Trophoblast cell (in vitro differentiated cells and primary cell): Measurements from ENCODE around the gene LPP.

Experiments used
- DNase-seq, 2 donors: peaks; one replicate each; pipeline ENCODE4 v3.0.0-alpha.2; 2016
- H2AFZ ChIP-seq: 2 replicates; pipeline ENCODE4 v1.6.1; 2013; ENCODE audit warnings: low read length, moderate library complexity, mild to moderate bottlenecking; ENCODE audit not compliant: insufficient read depth, poor library complexity
- H2AK5ac ChIP-seq: 2 replicates; pipeline ENCODE4 v1.6.1; 2013; ENCODE audit warnings: mild to moderate bottlenecking, low read length
- H2BK120ac ChIP-seq: 2 replicates; pipeline ENCODE4 v1.6.1; 2013; ENCODE audit warnings: low read length, mild to moderate bottlenecking, moderate library complexity; ENCODE audit not compliant: insufficient read depth, poor library complexity
- H2BK12ac ChIP-seq: 2 replicates; pipeline ENCODE4 v1.6.1; 2013; ENCODE audit warnings: mild to moderate bottlenecking, low read length, moderate library complexity
- H2BK5ac ChIP-seq: 2 replicates; pipeline ENCODE4 v1.6.1; 2013; ENCODE audit warnings: low read length, low read depth, moderate library complexity, mild to moderate bottlenecking; ENCODE audit not compliant: poor library complexity
- H3K14ac ChIP-seq: 2 replicates; pipeline ENCODE4 v1.6.1; 2013; ENCODE audit warnings: mild to moderate bottlenecking, low read length
- H3K18ac ChIP-seq: 2 replicates; pipeline ENCODE4 v1.6.1; 2013; ENCODE audit warnings: mild to moderate bottlenecking, low read length
- H3K23ac ChIP-seq: 2 replicates; pipeline ENCODE4 v1.6.1; 2013; ENCODE audit warnings: low read length
- H3K27ac ChIP-seq: 2 replicates; pipeline ENCODE4 v1.5.1; 2013; ENCODE audit warnings: low read depth, mild to moderate bottlenecking, inconsistent platforms, low read length, moderate library complexity
- H3K27me3 ChIP-seq: 2 replicates; pipeline ENCODE4 v1.6.1; 2013; ENCODE audit warnings: inconsistent platforms, mild to moderate bottlenecking, low read length, moderate library complexity; ENCODE audit not compliant: insufficient read depth
- H3K36me3 ChIP-seq, 2 experiments: 1 replicate in 1 of 2; 2 replicates in 1 of 2; pipeline ENCODE4 v1.6.1; 2013; ENCODE audit warnings: low read length in 2 of 2, mild to moderate bottlenecking in 2 of 2, moderate library complexity in 1 of 2; ENCODE audit not compliant: insufficient read depth in 2 of 2, control insufficient read depth in 1 of 2
- H3K4ac ChIP-seq: 2 replicates; pipeline ENCODE4 v1.6.1; 2013; ENCODE audit warnings: low read depth, mild to moderate bottlenecking, low read length, moderate library complexity
- H3K4me1 ChIP-seq, 2 experiments: 1 replicate in 1 of 2; 2 replicates in 1 of 2; pipeline ENCODE4 v1.6.1; 2013; ENCODE audit warnings: low read length in 2 of 2, mild to moderate bottlenecking in 2 of 2, moderate library complexity in 1 of 2; ENCODE audit not compliant: insufficient read depth in 2 of 2, control insufficient read depth in 1 of 2
- H3K4me2 ChIP-seq: 2 replicates; pipeline ENCODE4 v1.6.1; 2013; ENCODE audit warnings: inconsistent platforms, mild to moderate bottlenecking, low read length, moderate library complexity
- H3K4me3 ChIP-seq: 2 replicates; pipeline ENCODE4 v1.5.1; 2013; ENCODE audit warnings: mild to moderate bottlenecking, low read depth, low read length, inconsistent platforms
- H3K79me1 ChIP-seq: one replicate; pipeline ENCODE4 v1.6.1; 2013; ENCODE audit warnings: low read length
- H3K79me2 ChIP-seq: 2 replicates; pipeline ENCODE4 v1.6.1; 2013; ENCODE audit warnings: low read length, mild to moderate bottlenecking; ENCODE audit not compliant: control insufficient read depth, insufficient read depth, poor library complexity
- H3K9ac ChIP-seq: 2 replicates; pipeline ENCODE4 v1.6.1; 2013; ENCODE audit warnings: mild to moderate bottlenecking, low read length
- H3K9me3 ChIP-seq: 2 replicates; pipeline ENCODE4 v1.6.1; 2013; ENCODE audit warnings: low read depth, mild to moderate bottlenecking, control low read depth, inconsistent platforms, low read length; ENCODE audit not compliant: insufficient read depth
- H4K12ac ChIP-seq: 2 replicates; pipeline ENCODE4 v1.6.1; 2013; ENCODE audit warnings: low read depth, mild to moderate bottlenecking, low read length, moderate library complexity
- H4K8ac ChIP-seq: 2 replicates; pipeline ENCODE4 v1.6.1; 2013; ENCODE audit warnings: low read depth, mild to moderate bottlenecking, low read length, moderate library complexity
- H4K91ac ChIP-seq: one replicate; pipeline ENCODE4 v1.6.1; 2013; ENCODE audit warnings: low read depth, mild to moderate bottlenecking, low read length, moderate library complexity
- WGBS: extraction: QIAGEN DNeasy Blood & Tissue Kit; methylation state at CpG from one replicate; pipeline ENCODE4 v1.1.7; 2013; ENCODE audit warnings: missing lambda C conversion rate; ENCODE audit not compliant: insufficient read length, insufficient coverage; ENCODE audit errors: extremely low coverage; 5-methylcytosine and 5-hydroxymethylcytosine counted together

LPP gene

GRCh38 chr3:188207941-188208515, 54.1 kb downstream of the LPP start:
- Histone ChIP-seq H3K9me3 (no peaks in the 10 kb centered on the region), H4K8ac (no peak overlapping the region), H2BK5ac (peak overlapping the region; percentile 46), H2AK5ac (no peak overlapping the region), H3K23ac (no peak overlapping the region), H3K79me1 (peaks cover 20% of the 10 kb centered on the region), H4K91ac (peak overlapping the region; percentile 38), H2BK12ac (peak overlapping the region; percentile 58), H3K79me2 (peaks cover 2% of the 10 kb centered on the region), H3K27me3 (no peaks in the 10 kb centered on the region), H3K4me1 (peaks cover 17 to 32% of the 10 kb centered on the region in 2 experiments), H3K18ac (no peak overlapping the region), H4K12ac (no peak overlapping the region), H3K4ac (no peak overlapping the region), H3K14ac (peak overlapping the region; percentile 32), H3K27ac (peak overlapping the region; percentile 80), H2BK120ac (peak overlapping the region; percentile 69), H3K4me3 (no peak overlapping the region), H3K36me3 (no peaks in the 10 kb centered on the region), H3K9ac (no peak overlapping the region), H3K4me2 (peak overlapping the region; percentile 29), H2AFZ (no peak overlapping the region)
- no peak for DNase-seq
- WGBS: no CpG with 5 or more reads among the region's 5 CpGs

GRCh38 chr3:188208516-188208981, 54.6 kb downstream of the LPP start:
- peaks cover 17 to 34% of the 10 kb centered on the region in 2 experiments for H3K4me1 ChIP-seq
- no peak overlapping the region for H2AK5ac ChIP-seq
- no peak overlapping the region for H2AFZ ChIP-seq
- peak overlapping the region; percentile 38 for H4K91ac ChIP-seq
- H3K4me3 ChIP-seq: no peak overlapping the region
- H3K36me3 ChIP-seq: no peaks in the 10 kb centered on the region
- H3K9me3 ChIP-seq: no peaks in the 10 kb centered on the region
- peak overlapping the region; percentile 69 for H2BK120ac ChIP-seq
- H3K4ac ChIP-seq: peak overlapping the region; percentile 24
- peaks cover 2% of the 10 kb centered on the region for H3K79me2 ChIP-seq
- H3K9ac ChIP-seq: no peak overlapping the region
- no CpG with 5 or more reads among the region's 7 CpGs for WGBS
- no peak overlapping the region for H4K12ac ChIP-seq
- DNase-seq: no peak
- peak overlapping the region; percentile 29 for H3K4me2 ChIP-seq
- no peaks in the 10 kb centered on the region for H3K27me3 ChIP-seq
- peaks cover 20% of the 10 kb centered on the region for H3K79me1 ChIP-seq
- H2BK12ac ChIP-seq: peak overlapping the region; percentile 58
- no peak overlapping the region for H3K18ac ChIP-seq
- no peak overlapping the region for H3K23ac ChIP-seq
- no peak overlapping the region for H2BK5ac ChIP-seq
- peak overlapping the region; percentile 63 for H3K27ac ChIP-seq
- peak overlapping the region; percentile 32 for H3K14ac ChIP-seq
- no peak overlapping the region for H4K8ac ChIP-seq

GRCh38 chr3:188209034-188209433, 55.1 kb downstream of the LPP start:
- DNase-seq: no peak
- Histone ChIP-seq H3K4me3 (no peak overlapping the region), H3K4ac (no peak overlapping the region), H3K4me2 (no peak overlapping the region), H2BK12ac (no peak overlapping the region), H4K12ac (no peak overlapping the region), H4K91ac (no peak overlapping the region), H3K36me3 (no peaks in the 10 kb centered on the region), H3K23ac (no peak overlapping the region), H2BK120ac (no peak overlapping the region), H3K4me1 (peaks cover 17 to 33% of the 10 kb centered on the region in 2 experiments), H2AFZ (no peak overlapping the region), H3K27me3 (no peaks in the 10 kb centered on the region), H2AK5ac (no peak overlapping the region), H4K8ac (no peak overlapping the region), H2BK5ac (no peak overlapping the region), H3K27ac (peak overlapping the region; percentile 63), H3K9me3 (no peaks in the 10 kb centered on the region), H3K18ac (no peak overlapping the region), H3K14ac (no peak overlapping the region), H3K9ac (no peak overlapping the region), H3K79me2 (peaks cover 2% of the 10 kb centered on the region), H3K79me1 (peaks cover 20% of the 10 kb centered on the region)
- WGBS: no CpG with 5 or more reads among the region's 3 CpGs

DNA sequence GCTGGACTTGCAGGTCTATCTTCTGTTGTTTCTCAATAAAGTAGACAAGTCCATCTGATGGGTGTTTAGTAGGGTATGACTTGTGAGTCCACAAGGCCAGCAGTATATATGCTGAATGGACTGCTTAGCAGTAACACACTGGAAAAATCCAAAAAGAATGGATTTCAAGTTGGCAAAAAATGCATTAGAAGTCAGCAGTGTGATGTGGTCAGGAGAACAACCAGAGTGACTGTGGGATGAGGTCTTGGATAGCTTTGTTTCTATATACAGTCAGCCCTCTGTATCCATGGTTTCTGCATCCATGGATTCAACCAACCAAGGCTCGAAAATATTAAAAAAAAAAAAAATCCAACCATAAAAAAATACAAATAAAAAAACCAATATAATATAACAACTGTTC, 55.8 kb downstream of the LPP start:
- H3K14ac ChIP-seq: no peak overlapping the region
- H3K36me3 ChIP-seq: no peaks in the 10 kb centered on the region
- no peak overlapping the region for H3K23ac ChIP-seq
- H4K8ac ChIP-seq: no peak overlapping the region
- H2BK120ac ChIP-seq: no peak overlapping the region
- H3K9me3 ChIP-seq: no peaks in the 10 kb centered on the region
- DNase-seq: no peak
- no peak overlapping the region for H2BK5ac ChIP-seq
- H3K18ac ChIP-seq: no peak overlapping the region
- no CpG with 5 or more reads among the region's 1 CpG for WGBS
- no peak overlapping the region for H3K4me2 ChIP-seq
- H3K9ac ChIP-seq: no peak overlapping the region
- H3K27me3 ChIP-seq: no peaks in the 10 kb centered on the region
- peaks cover 17 to 33% of the 10 kb centered on the region in 2 experiments for H3K4me1 ChIP-seq
- H4K91ac ChIP-seq: no peak overlapping the region
- no peak overlapping the region for H3K4me3 ChIP-seq
- no peak overlapping the region for H4K12ac ChIP-seq
- no peak overlapping the region for H2BK12ac ChIP-seq
- no peak overlapping the region for H2AK5ac ChIP-seq
- H2AFZ ChIP-seq: no peak overlapping the region
- no peak overlapping the region for H3K27ac ChIP-seq
- peaks cover 20% of the 10 kb centered on the region for H3K79me1 ChIP-seq
- H3K4ac ChIP-seq: no peak overlapping the region
- peaks cover 2% of the 10 kb centered on the region for H3K79me2 ChIP-seq
